Measurements from ENCODE around the gene KDM3B. TPM values are rescaled to one million over a fixed set of nuclear protein-coding genes. Genes with fewer than 3 reads are reported as not detected.

KDM3B gene
- total and polyA plus RNA-seq, 12 donors = 23.2 to 68.4 (median 49.4) TPM

GRCh38 chr5:138467711-138468132 lies 115.2 kb downstream of the KDM3B start:
- no peak overlapping the region for H3K27ac ChIP-seq
- WGBS, 4 donors = 86 to 93% (median 88%) methylated on average over 14 of the region's 14 CpGs
- DNase-seq = peak in 5 of 7 donors; percentile 33 to 67 (median 50)
- H3K27me3 ChIP-seq = no peaks in the 10 kb centered on the region
- TF ChIP-seq POLR2A (IDR thresholded peaks at IDR 0.05) = peak; percentile 32 to 69
- TF ChIP-seq CTCF (IDR thresholded peaks at IDR 0.05) = peak in 1 of 6 experiments; percentile 1
- H3K9me3 ChIP-seq (replicated peaks in 1 of 3) = no peaks in the 10 kb centered on the region
- no peaks in the 10 kb centered on the region for H3K36me3 ChIP-seq (replicated peaks in 1 of 2)
- intact Hi-C loops (cut with DNase I) = no loop called here
- H3K4me1 ChIP-seq (replicated peaks in 1 of 2) = peaks cover 4 to 14% of the 10 kb centered on the region in 2 donors
- peak overlapping the region in 1 of 4 donors; percentile 81 for H3K4me3 ChIP-seq

- H3K4me3 ChIP-seq = peak overlapping the region in 1 of 4 donors; percentile 81
- 89 to 95% (median 92%) methylated on average over 7 of the region's 7 CpGs for WGBS, 4 donors
- H3K36me3 ChIP-seq (replicated peaks in 1 of 2) = no peaks in the 10 kb centered on the region
- H3K9me3 ChIP-seq (replicated peaks in 1 of 3) = no peaks in the 10 kb centered on the region
- peak in 1 of 6 experiments; percentile 1 for TF ChIP-seq CTCF (IDR thresholded peaks at IDR 0.05)
- no peak for TF ChIP-seq POLR2A (IDR thresholded peaks at IDR 0.05)
- H3K4me1 ChIP-seq (replicated peaks in 1 of 2) = peaks cover 4 to 8% of the 10 kb centered on the region in 2 donors
- DNase-seq = peak in 1 of 7 donors; percentile 33
- no peak overlapping the region for H3K27ac ChIP-seq
- H3K27me3 ChIP-seq = no peaks in the 10 kb centered on the region
- intact Hi-C loops (cut with DNase I) = no loop called here
These were observed 115.9 kb downstream of the KDM3B start for GRCh38 chr5:138468133-138468965.

- 91 to 93% (median 92%) methylated on average over 8 of the region's 8 CpGs for WGBS, 4 donors
- H3K36me3 ChIP-seq (replicated peaks in 1 of 2) = no peaks in the 10 kb centered on the region
- no peaks in the 10 kb centered on the region for H3K9me3 ChIP-seq (replicated peaks in 1 of 3)
- intact Hi-C loops (cut with DNase I) = no loop called here
- no peak for DNase-seq
- H3K27me3 ChIP-seq = no peaks in the 10 kb centered on the region
- H3K4me1 ChIP-seq (replicated peaks in 1 of 2) = peaks cover 4 to 6% of the 10 kb centered on the region in 2 donors
- TF ChIP-seq POLR2A (IDR thresholded peaks at IDR 0.05) (no peak), CTCF (IDR thresholded peaks at IDR 0.05) (no peak)
- no peak overlapping the region for H3K4me3 ChIP-seq
- H3K27ac ChIP-seq = peak overlapping the region in 1 of 5 donors; percentile 3
These were observed 116.6 kb downstream of the KDM3B start for GRCh38 chr5:138468966-138469539.

- TF ChIP-seq POLR2A (IDR thresholded peaks at IDR 0.05) (peak; percentile 44 to 77), CTCF (IDR thresholded peaks at IDR 0.05) (no peak)
- peak overlapping the region in 1 of 5 donors; percentile 3 for H3K27ac ChIP-seq
- H3K27me3 ChIP-seq = no peaks in the 10 kb centered on the region
- DNase-seq = peak in 5 of 7 donors; percentile 39 to 86 (median 57)
- no peaks in the 10 kb centered on the region for H3K9me3 ChIP-seq (replicated peaks in 1 of 3)
- H3K4me1 ChIP-seq (replicated peaks in 1 of 2) = peaks cover 4 to 6% of the 10 kb centered on the region in 2 donors
- H3K4me3 ChIP-seq = no peak overlapping the region
- no peaks in the 10 kb centered on the region for H3K36me3 ChIP-seq (replicated peaks in 1 of 2)
- WGBS, 4 donors = 71 to 82% (median 80%) methylated on average over 8 of the region's 8 CpGs
- intact Hi-C loops (cut with DNase I) = no loop called here
These were observed 117.2 kb downstream of the KDM3B start for GRCh38 chr5:138469540-138470321.

Data from adrenal gland (tissue), 12 donors.